Ureter (tissue), 1 donor: Measurements from ENCODE around the gene RNF126. TPM values are rescaled to one million over a fixed set of nuclear protein-coding genes. Genes with fewer than 3 reads are reported as not detected.
"Not testable (repeated sequence)": the region's sequence is repeated elsewhere in the genome, so short reads cannot be mapped to it uniquely, and the experiment has no call there.

ENCODE experiments used
- DNase-seq: peaks from one replicate; pipeline ENCODE4 v3.0.0-alpha.2; 2020; ENCODE audit warnings: low spot score
- total RNA-seq: library from RNA; stranded (reverse); gene quantifications from one replicate; pipeline ENCODE4 v1.2.4, GENCODE V29; 2023
- donor health status: DM: yes; HTN: yes; CAD: no.

The RNF126 gene
- total RNA-seq, 1 donor from 2014 or later: 54.5 TPM

GRCh38 chr19:613732-614567, 49.1 kb downstream of the RNF126 start:
- DNase-seq: no peak

GRCh38 chr19:612941-613340, 50.1 kb downstream of the RNF126 start:
- no peak for DNase-seq

- DNase-seq: no peak
Measured at GRCh38 chr19:611481-611868, 51.5 kb downstream of the RNF126 start.

- no peak for DNase-seq
Measured at GRCh38 chr19:610801-611480, 52.1 kb downstream of the RNF126 start.

- DNase-seq: no peak
Measured at GRCh38 chr19:610071-610800, 52.8 kb downstream of the RNF126 start.

- no peak for DNase-seq
Measured at GRCh38 chr19:609004-609346, 54.0 kb downstream of the RNF126 start.

GRCh38 chr19:608155-609003, 54.6 kb downstream of the RNF126 start:
- DNase-seq: no peak

- no peak for DNase-seq
Measured at GRCh38 chr19:607301-608154, 55.5 kb downstream of the RNF126 start.

GRCh38 chr19:605061-605971, 57.7 kb downstream of the RNF126 start:
- DNase-seq: not testable (repeated sequence)

- DNase-seq: no peak
Measured at GRCh38 chr19:604355-604754, 58.7 kb downstream of the RNF126 start.

- not testable (repeated sequence) for DNase-seq
Measured at GRCh38 chr19:603779-604178, 59.2 kb downstream of the RNF126 start.

- DNase-seq: not testable (repeated sequence)
Measured at GRCh38 chr19:603302-603639, 59.7 kb downstream of the RNF126 start.

- DNase-seq: no peak
Measured at GRCh38 chr19:602391-603301, 60.4 kb downstream of the RNF126 start.

- DNase-seq: no peak
Measured at GRCh38 chr19:601790-602189, 61.2 kb downstream of the RNF126 start.

- DNase-seq: no peak
Measured at GRCh38 chr19:601310-601709, 61.7 kb downstream of the RNF126 start.
